Measurements from ENCODE around the gene MFAP5. TPM values are rescaled to one million over a fixed set of nuclear protein-coding genes. Genes with fewer than 3 reads are reported as not detected.

Gene MFAP5
- total RNA-seq, 1 experiment from 2014 or later: 0.26 TPM

DNA sequence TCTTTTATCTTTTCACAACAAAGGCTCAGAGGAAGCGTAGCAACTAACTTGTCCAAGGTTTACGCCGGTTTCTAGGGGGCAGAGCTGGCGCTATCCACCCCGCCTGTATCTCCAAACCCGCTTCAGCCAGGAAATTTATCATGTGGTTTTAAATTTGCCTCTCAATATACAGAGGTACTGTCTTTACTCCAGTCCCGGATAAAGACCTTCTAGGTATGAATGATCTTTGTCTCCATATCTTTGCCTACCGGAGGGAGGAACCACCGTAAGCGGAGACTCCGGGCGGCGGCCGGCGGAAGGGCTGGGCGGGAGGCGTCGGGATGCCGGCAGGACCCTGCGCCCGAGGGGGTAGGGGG is 34.5 kb upstream of the MFAP5 start:
- Histone ChIP-seq H3K79me1 (ENCODE audit: insufficient read depth, low read depth, low read length, poor library complexity, severe bottlenecking) (peaks cover 3% of the 10 kb centered on the region), H3K79me2 (ENCODE audit: insufficient read depth, low read length) (peaks cover 21% of the 10 kb centered on the region; the same call in 1 of the 2 replicates), H4K20me1 (ENCODE audit: control insufficient read depth, insufficient read depth, insufficient read length) (no peaks in the 10 kb centered on the region), H2AK5ac (ENCODE audit: insufficient read length, low read length) (no peak overlapping the region), H2BK5ac (ENCODE audit: insufficient read length, low read length) (no peak overlapping the region), H3K56ac (ENCODE audit: insufficient read length, low read depth, low read length) (no peak overlapping the region), H3K9ac (ENCODE audit: extremely low read depth, insufficient read length, low read length) (peak overlapping the region; percentile 39), H4K5ac (ENCODE audit: insufficient read length, low read depth, low read length) (no peak overlapping the region), H3K9me3 (ENCODE audit: control insufficient read depth, low read depth, low read length) (no peaks in the 10 kb centered on the region), H2BK15ac (ENCODE audit: low read depth, low read length) (no peak overlapping the region), H3K23ac (ENCODE audit: insufficient read length, low read depth, low read length) (no peak overlapping the region), H3K27me3 (ENCODE audit: insufficient read depth, low read length) (no peaks in the 10 kb centered on the region), H3K4me1 (ENCODE audit: insufficient read depth, low read length) (no peaks in the 10 kb centered on the region; the same call in 1 of the 2 replicates), H4K8ac (replicated peaks; ENCODE audit: insufficient read length, low read depth, low read length) (no peak overlapping the region), H2BK120ac (ENCODE audit: low read depth, low read length, poor library complexity, severe bottlenecking) (no peak overlapping the region), H3K18ac (ENCODE audit: insufficient read length, low read depth, low read length) (peak overlapping the region; percentile 73), H3K4ac (ENCODE audit: low read depth, low read length) (no peak overlapping the region; the same call in 1 of the 2 replicates), H3T11ph (ENCODE audit: low read length) (no peak overlapping the region), H2AFZ (ENCODE audit: low read length) (no peak overlapping the region), H3K23me2 (ENCODE audit: insufficient read length, low read depth, low read length, poor library complexity, severe bottlenecking) (peaks cover 9% of the 10 kb centered on the region), H3K14ac (ENCODE audit: insufficient read depth, low read length) (peak overlapping the region; percentile 33; the same call in 1 of the 2 replicates), H2BK12ac (ENCODE audit: insufficient read length, low read depth, low read length) (no peak overlapping the region), H3K27ac (ENCODE audit: insufficient read length, low read depth, low read length) (no peak overlapping the region), H4K91ac (ENCODE audit: insufficient read length, low read depth, low read length) (no peak overlapping the region), H3K4me2 (ENCODE audit: insufficient read depth, insufficient read length, low read length) (peak overlapping the region; percentile 69), H2BK20ac (ENCODE audit: low read depth, low read length, poor library complexity, severe bottlenecking) (no peak overlapping the region)
- Mint-ChIP-seq H3K27me3 (ENCODE audit: low read depth) (no peaks in the 10 kb centered on the region), H3K27ac (peak overlapping the region; percentile 69 to 99 (median 96)), H3K4me3 (peak overlapping the region; percentile 93 to 96), H3K9me3 (no peaks in the 10 kb centered on the region), H3K36me3 (ENCODE audit: insufficient read depth in 1 of 3, low read depth in 3 of 3) (peaks cover 13 to 22% (median 15%) of the 10 kb centered on the region in 3 experiments; a peak in 6 of 7 replicates), H3K4me1 (peaks cover 42 to 45% of the 10 kb centered on the region in 2 experiments)
- no CpG with 5 or more reads among the region's 21 CpGs for WGBS (ENCODE audit: extremely low coverage, insufficient read length, low lambda C conversion rate)
- no peak for TF ChIP-seq CTCF (conservative IDR thresholded peaks at IDR 0.05)
- DNase-seq: peak; percentile 50
